ENCODE data around the gene HS2ST1.

DNA sequence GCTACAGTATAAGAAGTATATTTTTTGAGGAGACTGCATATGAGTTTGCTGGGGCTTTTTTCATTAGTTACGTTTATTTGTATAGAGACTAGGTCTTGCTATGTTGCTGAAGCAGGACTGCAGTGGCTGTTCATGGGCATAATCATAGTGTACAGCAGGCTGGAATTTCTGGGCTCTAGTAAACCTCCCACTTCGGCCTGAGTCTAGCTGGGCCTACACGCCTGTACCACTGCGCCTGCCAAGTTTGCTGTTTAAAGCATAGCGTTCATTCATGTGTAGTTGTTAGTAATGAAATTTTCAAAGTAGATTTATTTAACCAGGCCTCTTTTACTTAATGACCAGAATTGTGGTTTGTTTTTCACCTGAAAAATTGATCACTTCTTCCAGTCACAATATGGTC, 33.8 kb downstream of the HS2ST1 start:
- TF ChIP-seq GATA3 (IDR thresholded peaks at IDR 0.05; ENCODE audit: low read depth, low read length) (no peak), GATA2 (IDR thresholded peaks at IDR 0.05; ENCODE audit: low read depth, low read length) (no peak)
